HepG2 (cell line): ENCODE results near the gene ANKRD37. TPM values are rescaled to one million over a fixed set of nuclear protein-coding genes. Genes with fewer than 3 reads are reported as not detected.
A peak's percentile ranks its signal among the peaks of the same experiment; 100 is the strongest.

Experiments
- DR1 ChIP-seq: sonication (generic); formaldehyde crosslinking; IDR thresholded peaks from 2 replicates; pipeline ENCODE4 v1.8.0; 2021; ENCODE audit warnings: mild to moderate bottlenecking, missing genetic modification reagents, inconsistent platforms
- EEA1 ChIP-seq: sonication (generic); formaldehyde crosslinking; IDR thresholded peaks from 2 replicates; pipeline ENCODE4 v1.5.1; 2020; ENCODE audit warnings: mild to moderate bottlenecking, missing genetic modification reagents, borderline replicate concordance
- ELF3 ChIP-seq: IDR thresholded peaks from 2 replicates; pipeline ENCODE4 v1.6.1; 2016; ENCODE audit warnings: missing genetic modification reagents, missing compliant biosample characterization
- EP300 ChIP-seq, 3 experiments: sonication (generic) in 1 of 3; formaldehyde crosslinking in 1 of 3; IDR thresholded peaks; 2 replicates each; pipeline versions ENCODE4 v1.5.1 to v1.6.1; 2011 to 2020; ENCODE audit warnings: low read depth in 2 of 3, low read length in 2 of 3, borderline replicate concordance in 1 of 3, improper control_type of control experiment in 1 of 3, mild to moderate bottlenecking in 1 of 3, missing genetic modification reagents in 1 of 3, moderate library complexity in 1 of 3
- FOXJ3 ChIP-seq: sonication (generic); formaldehyde crosslinking; IDR thresholded peaks from 2 replicates; pipeline ENCODE4 v1.4.0; 2020; ENCODE audit warnings: missing genetic modification reagents, mild to moderate bottlenecking, borderline replicate concordance
- HNF4A ChIP-seq: sonication (generic); formaldehyde crosslinking; IDR thresholded peaks from 2 replicates; pipeline ENCODE4 v1.4.0; 2020; ENCODE audit warnings: missing genetic modification reagents
- KLF11 ChIP-seq: IDR thresholded peaks from 2 replicates; pipeline ENCODE4 v1.6.1; 2016; ENCODE audit warnings: missing compliant biosample characterization
- MBNL3 ChIP-seq: fragments of 250-450 bp; sonication (Bioruptor Pico); conservative IDR thresholded peaks from 2 replicates; pipeline ENCODE4 v1.8.0; 2022; ENCODE audit warnings: mild to moderate bottlenecking, inconsistent platforms
- MED1 ChIP-seq: sonication (generic); formaldehyde crosslinking; IDR thresholded peaks from 2 replicates; pipeline ENCODE4 v1.4.0; 2020; ENCODE audit warnings: missing genetic modification reagents
- NFE2 ChIP-seq: sonication (generic); formaldehyde crosslinking; IDR thresholded peaks from 2 replicates; pipeline ENCODE4 v1.4.0; 2020; ENCODE audit warnings: missing genetic modification reagents
- SMAD3 ChIP-seq: sonication (generic); formaldehyde crosslinking; IDR thresholded peaks from 2 replicates; pipeline ENCODE4 v1.4.0; 2020; ENCODE audit warnings: missing genetic modification reagents
- SNRNP70 ChIP-seq: fragments of 200-400 bp; formaldehyde crosslinking; IDR thresholded peaks from 2 replicates; pipeline ENCODE4 v1.6.1; 2017; ENCODE audit warnings: mild to moderate bottlenecking, low read depth, low read length, moderate library complexity
- YEATS4 ChIP-seq: sonication (generic); formaldehyde crosslinking; IDR thresholded peaks from 2 replicates; pipeline ENCODE4 v1.4.0; 2020; ENCODE audit warnings: missing genetic modification reagents, borderline replicate concordance
- ZFAT ChIP-seq: sonication (generic); formaldehyde crosslinking; conservative IDR thresholded peaks from 2 replicates; pipeline ENCODE4 v1.8.1; 2023; ENCODE audit warnings: missing genetic modification reagents, inconsistent platforms
- ZNF138 ChIP-seq: sonication (generic); formaldehyde crosslinking; IDR thresholded peaks from 2 replicates; pipeline ENCODE4 v1.5.0; 2020; ENCODE audit warnings: mild to moderate bottlenecking, low read depth, missing genetic modification reagents
- ZNF24 ChIP-seq: fragments of 450-650 bp; IDR thresholded peaks from 2 replicates; pipeline ENCODE4 v1.6.1; 2017; ENCODE audit warnings: antibody characterized with exemption, mild to moderate bottlenecking
- ZNF256 ChIP-seq: sonication (generic); formaldehyde crosslinking; conservative IDR thresholded peaks from 2 replicates; pipeline ENCODE4 v1.4.0; 2020; ENCODE audit warnings: missing genetic modification reagents
- ZNF460 ChIP-seq: sonication (generic); formaldehyde crosslinking; IDR thresholded peaks from 2 replicates; pipeline ENCODE4 v1.5.1; 2020; ENCODE audit warnings: missing genetic modification reagents, mild to moderate bottlenecking, borderline replicate concordance
- polyA plus RNA-seq, 8 experiments: library from polyadenylated mRNA; depleted of rRNA in 3 of 8; stranded (reverse) in 7 of 8; unstranded in 1 of 8; fragments of >200 nt; fragmentation: Illumina TruSeq in 4 of 8; extraction: Trizol in 4 of 8; gene quantifications; 2 replicates each; pipeline versions ENCODE4 v1.2.1 to v1.2.3, GENCODE V29; 2011 to 2016; ENCODE audit warnings: low read depth in 4 of 8, missing spikeins in 1 of 8, mixed read lengths in 1 of 8; ENCODE audit not compliant: insufficient read depth in 1 of 8
- total RNA-seq, 5 experiments: library from RNA; depleted of rRNA; stranded (reverse); fragments of >200 nt; fragmentation: Illumina TruSeq; extraction: Trizol; gene quantifications; 2 replicates each; pipeline ENCODE4 v1.2.3, GENCODE V29; 2016; ENCODE audit warnings: low read depth in 1 of 5
- TF ChIP-seq, protein P1 (sequence below): IDR thresholded peaks from 2 replicates; pipeline ENCODE4 v1.4.0; 2020; ENCODE audit warnings: mild to moderate bottlenecking, missing genetic modification reagents
- TF ChIP-seq, protein P2 (sequence below): sonication (generic); formaldehyde crosslinking; IDR thresholded peaks from 2 replicates; pipeline ENCODE4 v1.5.1; 2020; ENCODE audit warnings: missing genetic modification reagents, mild to moderate bottlenecking, borderline replicate concordance
- TF ChIP-seq, protein P3 (sequence below): sonication (generic); formaldehyde crosslinking; IDR thresholded peaks from 2 replicates; pipeline ENCODE4 v1.5.0; 2020; ENCODE audit warnings: mild to moderate bottlenecking, missing genetic modification reagents
- TF ChIP-seq, protein P4 (sequence below): sonication (generic); formaldehyde crosslinking; IDR thresholded peaks from 2 replicates; pipeline ENCODE4 v1.4.0; 2020; ENCODE audit warnings: missing genetic modification reagents

ANKRD37 gene
- total and polyA plus RNA-seq, 2 of the 13 experiments (the other 11 are each of a cell fraction or from before 2014, with no cell fraction given): 2.2 to 51.4 TPM

- TF ChIP-seq, protein P1, sequence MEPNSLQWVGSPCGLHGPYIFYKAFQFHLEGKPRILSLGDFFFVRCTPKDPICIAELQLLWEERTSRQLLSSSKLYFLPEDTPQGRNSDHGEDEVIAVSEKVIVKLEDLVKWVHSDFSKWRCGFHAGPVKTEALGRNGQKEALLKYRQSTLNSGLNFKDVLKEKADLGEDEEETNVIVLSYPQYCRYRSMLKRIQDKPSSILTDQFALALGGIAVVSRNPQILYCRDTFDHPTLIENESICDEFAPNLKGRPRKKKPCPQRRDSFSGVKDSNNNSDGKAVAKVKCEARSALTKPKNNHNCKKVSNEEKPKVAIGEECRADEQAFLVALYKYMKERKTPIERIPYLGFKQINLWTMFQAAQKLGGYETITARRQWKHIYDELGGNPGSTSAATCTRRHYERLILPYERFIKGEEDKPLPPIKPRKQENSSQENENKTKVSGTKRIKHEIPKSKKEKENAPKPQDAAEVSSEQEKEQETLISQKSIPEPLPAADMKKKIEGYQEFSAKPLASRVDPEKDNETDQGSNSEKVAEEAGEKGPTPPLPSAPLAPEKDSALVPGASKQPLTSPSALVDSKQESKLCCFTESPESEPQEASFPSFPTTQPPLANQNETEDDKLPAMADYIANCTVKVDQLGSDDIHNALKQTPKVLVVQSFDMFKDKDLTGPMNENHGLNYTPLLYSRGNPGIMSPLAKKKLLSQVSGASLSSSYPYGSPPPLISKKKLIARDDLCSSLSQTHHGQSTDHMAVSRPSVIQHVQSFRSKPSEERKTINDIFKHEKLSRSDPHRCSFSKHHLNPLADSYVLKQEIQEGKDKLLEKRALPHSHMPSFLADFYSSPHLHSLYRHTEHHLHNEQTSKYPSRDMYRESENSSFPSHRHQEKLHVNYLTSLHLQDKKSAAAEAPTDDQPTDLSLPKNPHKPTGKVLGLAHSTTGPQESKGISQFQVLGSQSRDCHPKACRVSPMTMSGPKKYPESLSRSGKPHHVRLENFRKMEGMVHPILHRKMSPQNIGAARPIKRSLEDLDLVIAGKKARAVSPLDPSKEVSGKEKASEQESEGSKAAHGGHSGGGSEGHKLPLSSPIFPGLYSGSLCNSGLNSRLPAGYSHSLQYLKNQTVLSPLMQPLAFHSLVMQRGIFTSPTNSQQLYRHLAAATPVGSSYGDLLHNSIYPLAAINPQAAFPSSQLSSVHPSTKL (CRISPR knock-in tag): peak; percentile 62
- TF ChIP-seq ZNF24: no peak
- TF ChIP-seq ELF3 (CRISPR knock-in tag): peak; percentile 49; the same call in 1 of the 2 replicates
- no peak for TF ChIP-seq YEATS4
- TF ChIP-seq NFE2 (CRISPR knock-in tag): no peak
- TF ChIP-seq DR1: no peak
- TF ChIP-seq SMAD3 (CRISPR knock-in tag): no peak
- TF ChIP-seq, protein P2, sequence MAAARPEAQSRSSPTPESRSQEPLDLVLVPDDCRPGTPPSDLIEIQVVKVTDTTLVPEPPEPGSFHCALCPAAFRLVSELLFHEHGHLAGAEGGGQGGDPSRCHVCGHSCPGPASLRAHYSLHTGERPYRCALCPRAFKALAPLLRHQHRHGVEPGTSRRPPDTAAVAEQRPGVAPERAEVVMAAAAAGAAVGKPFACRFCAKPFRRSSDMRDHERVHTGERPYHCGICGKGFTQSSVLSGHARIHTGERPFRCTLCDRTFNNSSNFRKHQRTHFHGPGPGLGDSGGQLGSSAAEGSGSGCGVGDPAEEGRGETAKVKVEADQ (CRISPR knock-in tag): no peak
- no peak for TF ChIP-seq MBNL3 (CRISPR knock-in tag)
- TF ChIP-seq, protein P3, sequence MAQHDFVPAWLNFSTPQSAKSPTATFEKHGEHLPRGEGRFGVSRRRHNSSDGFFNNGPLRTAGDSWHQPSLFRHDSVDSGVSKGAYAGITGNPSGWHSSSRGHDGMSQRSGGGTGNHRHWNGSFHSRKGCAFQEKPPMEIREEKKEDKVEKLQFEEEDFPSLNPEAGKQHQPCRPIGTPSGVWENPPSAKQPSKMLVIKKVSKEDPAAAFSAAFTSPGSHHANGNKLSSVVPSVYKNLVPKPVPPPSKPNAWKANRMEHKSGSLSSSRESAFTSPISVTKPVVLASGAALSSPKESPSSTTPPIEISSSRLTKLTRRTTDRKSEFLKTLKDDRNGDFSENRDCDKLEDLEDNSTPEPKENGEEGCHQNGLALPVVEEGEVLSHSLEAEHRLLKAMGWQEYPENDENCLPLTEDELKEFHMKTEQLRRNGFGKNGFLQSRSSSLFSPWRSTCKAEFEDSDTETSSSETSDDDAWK (CRISPR knock-in tag): no peak
- no peak for TF ChIP-seq ZFAT
- TF ChIP-seq ZNF256 (CRISPR knock-in tag): no peak
- TF ChIP-seq KLF11 (CRISPR knock-in tag): no peak
- TF ChIP-seq HNF4A: peak; percentile 56
- TF ChIP-seq MED1: peak; percentile 47; the same call in 1 of the 2 replicates
- TF ChIP-seq, protein P4, sequence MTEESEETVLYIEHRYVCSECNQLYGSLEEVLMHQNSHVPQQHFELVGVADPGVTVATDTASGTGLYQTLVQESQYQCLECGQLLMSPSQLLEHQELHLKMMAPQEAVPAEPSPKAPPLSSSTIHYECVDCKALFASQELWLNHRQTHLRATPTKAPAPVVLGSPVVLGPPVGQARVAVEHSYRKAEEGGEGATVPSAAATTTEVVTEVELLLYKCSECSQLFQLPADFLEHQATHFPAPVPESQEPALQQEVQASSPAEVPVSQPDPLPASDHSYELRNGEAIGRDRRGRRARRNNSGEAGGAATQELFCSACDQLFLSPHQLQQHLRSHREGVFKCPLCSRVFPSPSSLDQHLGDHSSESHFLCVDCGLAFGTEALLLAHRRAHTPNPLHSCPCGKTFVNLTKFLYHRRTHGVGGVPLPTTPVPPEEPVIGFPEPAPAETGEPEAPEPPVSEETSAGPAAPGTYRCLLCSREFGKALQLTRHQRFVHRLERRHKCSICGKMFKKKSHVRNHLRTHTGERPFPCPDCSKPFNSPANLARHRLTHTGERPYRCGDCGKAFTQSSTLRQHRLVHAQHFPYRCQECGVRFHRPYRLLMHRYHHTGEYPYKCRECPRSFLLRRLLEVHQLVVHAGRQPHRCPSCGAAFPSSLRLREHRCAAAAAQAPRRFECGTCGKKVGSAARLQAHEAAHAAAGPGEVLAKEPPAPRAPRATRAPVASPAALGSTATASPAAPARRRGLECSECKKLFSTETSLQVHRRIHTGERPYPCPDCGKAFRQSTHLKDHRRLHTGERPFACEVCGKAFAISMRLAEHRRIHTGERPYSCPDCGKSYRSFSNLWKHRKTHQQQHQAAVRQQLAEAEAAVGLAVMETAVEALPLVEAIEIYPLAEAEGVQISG (CRISPR knock-in tag): peak; percentile 32; the same call in 1 of the 2 replicates
- TF ChIP-seq FOXJ3 (CRISPR knock-in tag): peak; percentile 75; the same call in 1 of the 2 replicates
- peak in 1 of 2 experiments; percentile 65; a peak in 1 of 4 replicates for TF ChIP-seq EP300 (IDR thresholded peaks at IDR 0.05; ENCODE audit: low read depth in 2 of 2, low read length in 2 of 2)
- TF ChIP-seq EP300 (CRISPR knock-in tag; IDR thresholded peaks at IDR 0.05; ENCODE audit: borderline replicate concordance): peak; percentile 64; the same call in 1 of the 2 replicates
- TF ChIP-seq SNRNP70: no peak
- TF ChIP-seq EEA1 (CRISPR knock-in tag): no peak
- TF ChIP-seq ZNF460: peak; percentile 57; the same call in 1 of the 2 replicates
- no peak for TF ChIP-seq ZNF138
Measured at GRCh38 chr4:185380320-185380719, 16.3 kb upstream of the ANKRD37 start (continued).
